HG03064 (cell line): Measurements from ENCODE around the gene TMEM229A.
"Not testable (repeated sequence)": the region's sequence is repeated elsewhere in the genome, so short reads cannot be mapped to it uniquely, and the experiment has no call there.

Experiments used
- ATAC-seq: cut with Tn5 transposase; IDR thresholded peaks from one replicate; pipeline ENCODE4 v1.9.1; 2021; ENCODE audit warnings: low read depth; ENCODE audit not compliant: unreplicated experiment

The TMEM229A gene

GRCh38 chr7:124032369-124033094 is at the start of gene TMEM229A:
Gene TMEM229A, minus strand, starts transcription at chr7:124033067. Its CDS starts 64 bp downstream, at chr7:124033003.
- no peak for ATAC-seq

DNA sequence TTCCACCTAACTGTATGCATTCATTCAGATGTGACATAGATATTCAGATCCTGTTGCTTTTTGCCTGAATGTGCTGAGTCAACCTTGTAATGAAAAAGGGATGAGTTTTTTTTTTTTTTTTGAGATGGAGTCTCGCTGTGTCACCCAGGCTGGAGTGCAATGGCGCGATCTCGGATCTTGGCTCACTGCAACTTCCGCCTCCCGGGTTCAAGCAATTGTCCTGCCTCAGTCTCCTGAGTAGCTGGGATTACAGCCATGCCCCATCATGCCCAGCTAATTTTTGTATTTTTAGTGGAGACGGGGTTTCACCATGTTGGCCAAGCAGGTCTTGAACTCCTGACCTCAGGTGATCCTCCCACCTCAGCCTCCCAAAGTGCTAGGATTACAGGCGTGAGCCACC is 49.4 kb upstream of the TMEM229A start:
- ATAC-seq = not testable (repeated sequence)

DNA sequence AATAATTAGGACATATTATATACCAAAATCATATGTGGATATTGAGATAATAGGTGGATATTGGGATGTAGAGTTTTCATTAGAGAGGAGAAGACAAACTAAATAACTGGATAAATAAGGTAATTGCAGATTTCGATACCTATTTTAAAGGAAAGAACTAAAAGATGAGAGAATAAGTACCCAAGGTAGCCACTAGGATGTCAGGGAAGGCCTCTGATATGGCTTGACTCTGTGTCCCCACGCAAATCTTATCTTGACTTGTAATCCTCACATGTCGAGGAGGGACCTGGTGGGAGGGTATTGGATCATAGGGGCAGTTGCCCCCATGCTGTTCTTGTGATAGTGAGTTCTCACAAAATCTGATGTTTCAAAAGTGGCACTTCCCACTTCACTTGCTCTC is 44.7 kb upstream of the TMEM229A start:
- no peak for ATAC-seq

DNA sequence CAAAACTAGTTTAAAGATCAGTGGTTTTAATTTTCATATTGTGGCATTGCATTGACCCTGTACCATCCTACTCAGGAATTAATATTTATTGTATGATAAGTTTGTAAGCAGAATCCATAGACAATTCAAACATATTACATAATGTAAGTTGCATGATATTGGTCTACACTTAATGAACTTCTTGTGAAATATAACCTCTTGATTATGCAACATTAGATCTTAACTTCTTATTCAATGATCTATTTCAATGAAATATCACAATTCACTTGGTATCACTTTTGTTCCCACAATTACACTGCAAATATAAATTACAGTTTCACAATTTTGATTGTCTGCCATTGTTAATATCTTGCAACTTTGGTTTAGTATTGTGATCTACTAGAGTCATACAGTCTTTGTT is 44.0 kb upstream of the TMEM229A start:
- no peak for ATAC-seq

- ATAC-seq = no peak
Measured at GRCh38 chr7:124074007-124074406, 41.1 kb upstream of the TMEM229A start.

DNA sequence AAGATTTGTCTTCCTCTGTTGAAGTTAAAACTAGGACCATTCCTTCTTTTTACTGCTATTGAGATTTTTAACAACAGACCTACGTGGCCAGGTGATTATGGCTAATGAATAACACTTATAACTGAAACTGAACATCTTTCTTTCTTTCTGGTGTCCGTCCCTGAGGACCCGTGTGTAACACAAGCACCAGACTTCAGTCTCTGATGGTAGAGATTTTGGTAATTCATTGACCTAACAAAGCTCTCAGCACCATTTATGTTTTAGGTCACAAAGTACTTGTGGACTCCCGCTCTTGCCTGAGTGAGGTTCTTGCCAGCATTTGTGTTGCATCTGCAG is 40.4 kb upstream of the TMEM229A start:
- ATAC-seq = no peak

GRCh38 chr7:124072603-124073309 is 39.9 kb upstream of the TMEM229A start:
- no peak for ATAC-seq

- ATAC-seq = no peak
Measured at GRCh38 chr7:124071843-124072242, 39.0 kb upstream of the TMEM229A start.

DNA sequence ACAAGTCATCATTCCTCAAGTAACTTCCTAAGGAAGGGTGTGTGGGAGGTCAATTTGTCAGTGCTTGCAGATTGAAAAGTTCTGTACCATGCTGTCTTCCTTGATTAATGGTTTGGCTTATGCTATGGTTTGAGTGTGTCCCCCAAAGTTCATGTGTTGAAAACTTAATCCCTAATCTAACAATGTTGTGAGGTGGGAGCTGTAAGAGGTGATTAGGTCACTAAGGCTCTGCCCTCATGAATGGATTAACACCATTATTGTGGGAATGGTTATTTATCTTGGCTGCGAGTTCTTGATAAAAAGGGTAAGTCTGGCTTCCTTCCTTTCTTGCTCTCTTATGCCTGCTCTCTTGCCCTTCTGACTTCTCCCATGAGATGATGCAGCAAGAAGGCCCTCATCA is 29.3 kb upstream of the TMEM229A start:
- ATAC-seq = no peak

DNA sequence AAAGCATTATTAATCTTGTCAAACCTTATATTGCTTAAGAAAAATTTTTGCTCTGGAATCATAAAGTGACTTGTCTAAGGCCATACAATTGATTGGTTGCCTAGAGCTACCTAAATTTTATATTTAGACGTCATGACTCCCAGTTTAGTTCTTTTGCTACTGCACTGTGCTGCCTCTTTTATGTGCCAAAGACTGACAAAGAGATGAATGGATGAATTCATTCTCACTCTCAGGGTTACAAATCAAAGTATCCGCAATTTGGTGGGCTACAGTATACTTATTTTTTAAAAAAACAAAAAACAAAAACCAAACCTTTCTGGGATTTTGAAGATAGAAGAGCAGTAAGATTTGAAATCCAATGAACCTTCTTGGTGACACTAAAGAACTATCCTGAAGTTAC is 27.7 kb upstream of the TMEM229A start:
- ATAC-seq = no peak

GRCh38 chr7:124059375-124059774 is 26.5 kb upstream of the TMEM229A start:
- ATAC-seq = peak; percentile 99

GRCh38 chr7:124058515-124058914 is 25.6 kb upstream of the TMEM229A start:
- ATAC-seq = no peak

DNA sequence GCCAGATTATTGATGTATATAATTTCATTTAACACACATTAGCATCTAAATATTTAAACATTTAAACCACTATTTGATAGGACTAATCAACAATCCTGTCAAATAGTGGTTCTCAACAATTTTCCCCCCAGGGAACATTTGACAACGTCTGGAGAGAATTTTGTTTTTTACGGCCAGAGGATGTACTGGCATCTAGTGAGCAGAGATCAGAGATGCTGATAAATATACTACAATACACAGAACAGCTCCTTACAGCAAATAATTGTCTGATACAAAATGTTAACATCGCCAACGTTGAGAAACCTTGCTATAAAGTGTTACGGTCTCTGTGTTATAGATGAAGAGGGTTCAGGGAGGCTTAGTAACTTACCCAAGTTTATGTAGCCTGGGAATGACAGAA is 25.0 kb upstream of the TMEM229A start:
- no peak for ATAC-seq

GRCh38 chr7:124056234-124056633 is 23.4 kb upstream of the TMEM229A start:
- ATAC-seq = no peak

GRCh38 chr7:124051681-124052377 is 19.0 kb upstream of the TMEM229A start:
- ATAC-seq = no peak

GRCh38 chr7:124042826-124043225 is 10.0 kb upstream of the TMEM229A start:
- no peak for ATAC-seq

- no peak for ATAC-seq
Measured at GRCh38 chr7:124041439-124041838, 8.6 kb upstream of the TMEM229A start.

DNA sequence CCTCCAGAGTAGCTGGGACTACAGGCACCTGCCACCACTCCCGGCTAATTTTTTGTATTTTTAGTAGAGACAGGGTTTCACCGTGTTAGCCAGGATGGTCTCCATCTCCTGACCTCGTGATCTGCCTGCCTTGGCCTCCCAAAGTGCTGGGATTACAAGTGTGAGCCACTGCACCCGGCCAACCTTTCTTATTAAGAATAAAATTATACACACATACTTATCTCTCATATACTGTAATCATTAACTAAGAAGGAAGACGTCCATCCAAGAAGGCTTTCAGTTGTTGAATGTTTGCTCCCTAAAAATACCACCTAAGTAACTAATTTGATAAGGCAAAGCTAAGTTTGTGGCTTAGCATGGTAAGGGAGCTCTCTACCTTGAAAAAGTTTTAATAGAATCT is 5.0 kb upstream of the TMEM229A start:
- ATAC-seq = not testable (repeated sequence)

DNA sequence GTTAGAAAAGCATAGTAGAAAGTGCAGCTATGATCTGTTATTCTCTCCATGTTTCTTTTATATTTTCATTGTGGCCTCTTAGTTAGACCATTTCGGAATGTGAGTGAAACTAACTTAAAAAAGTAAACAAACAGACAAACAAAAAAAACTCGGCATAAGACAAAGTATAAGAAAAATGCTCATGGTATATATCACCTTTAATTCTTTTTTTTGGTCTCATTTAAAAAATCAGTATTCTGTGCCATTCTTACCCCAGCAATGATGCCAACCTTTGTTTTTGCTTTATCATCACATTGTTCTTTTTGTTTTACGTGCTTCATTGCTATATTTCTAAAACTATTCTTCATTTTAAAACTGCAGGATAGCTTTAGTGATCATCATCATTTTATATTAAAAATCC is 2.8 kb upstream of the TMEM229A start:
- ATAC-seq = no peak

- no peak for ATAC-seq
Measured at GRCh38 chr7:124034754-124035100, 1.9 kb upstream of the TMEM229A start.

GRCh38 chr7:124033807-124034753 is 1.2 kb upstream of the TMEM229A start:
- ATAC-seq = no peak
